ENCODE results near the gene SLC16A14. TPM values are rescaled to one million over a fixed set of nuclear protein-coding genes. Genes with fewer than 3 reads are reported as not detected.
"Not testable (repeated sequence)": the region's sequence is repeated elsewhere in the genome, so short reads cannot be mapped to it uniquely, and the experiment has no call there.

The SLC16A14 gene, protein sequence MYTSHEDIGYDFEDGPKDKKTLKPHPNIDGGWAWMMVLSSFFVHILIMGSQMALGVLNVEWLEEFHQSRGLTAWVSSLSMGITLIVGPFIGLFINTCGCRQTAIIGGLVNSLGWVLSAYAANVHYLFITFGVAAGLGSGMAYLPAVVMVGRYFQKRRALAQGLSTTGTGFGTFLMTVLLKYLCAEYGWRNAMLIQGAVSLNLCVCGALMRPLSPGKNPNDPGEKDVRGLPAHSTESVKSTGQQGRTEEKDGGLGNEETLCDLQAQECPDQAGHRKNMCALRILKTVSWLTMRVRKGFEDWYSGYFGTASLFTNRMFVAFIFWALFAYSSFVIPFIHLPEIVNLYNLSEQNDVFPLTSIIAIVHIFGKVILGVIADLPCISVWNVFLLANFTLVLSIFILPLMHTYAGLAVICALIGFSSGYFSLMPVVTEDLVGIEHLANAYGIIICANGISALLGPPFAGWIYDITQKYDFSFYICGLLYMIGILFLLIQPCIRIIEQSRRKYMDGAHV
- total RNA-seq, result not detected
- polyA plus RNA-seq, result under 1 TPM in 2 of 4 donors, not detected in 2; 0.10 to 0.14 TPM

DNA sequence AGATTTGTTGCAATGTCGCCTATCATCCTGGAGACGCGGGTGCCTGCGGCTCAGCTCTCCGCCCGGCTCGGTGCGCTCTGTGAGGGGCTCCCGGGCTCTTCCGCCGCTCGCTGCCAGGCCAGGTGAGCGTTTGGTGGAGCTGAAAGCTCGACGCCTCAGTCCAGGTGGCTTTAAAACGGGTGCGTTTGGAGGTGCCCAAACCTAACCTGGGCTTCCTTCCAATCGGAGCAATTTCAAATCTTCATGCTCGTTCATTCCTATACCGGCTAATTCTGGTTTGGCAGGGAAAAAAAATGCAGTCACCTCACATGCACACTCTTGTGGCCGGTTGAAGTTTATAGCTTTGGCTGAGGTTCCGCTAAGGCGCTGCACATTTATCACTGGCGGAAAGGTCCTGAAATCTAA is at the start of gene SLC16A14:
Gene SLC16A14 (minus strand): TSS at position 274 of the 405 bp plus-strand sequence. CDS start 9,572 bp downstream, outside the sequence.
- ATAC-seq (ENCODE audit: low read depth in 2 of 2), result peak; percentile 21 to 22
- Histone ChIP-seq H3K9me3 (ENCODE audit: control insufficient read depth in 2 of 2, low read length in 2 of 2) (no peaks in the 10 kb centered on the region), H3K36me3 (ENCODE audit: control insufficient read depth, insufficient read depth, low read length) (no peaks in the 10 kb centered on the region), H3K4me3 (ENCODE audit: low read depth, low read length) (peak within 1 kb of the TSS; percentile 59), H3K27me3 (ENCODE audit: control insufficient read depth, insufficient read depth, low read length) (no peaks in the 10 kb centered on the region), H3K27ac (ENCODE audit: insufficient read depth, low read length, poor library complexity, severe bottlenecking) (no peak within 1 kb of the TSS), H3K4me1 (ENCODE audit: control insufficient read depth, insufficient read depth, low read length, poor library complexity, severe bottlenecking) (peaks cover 23% of the 10 kb centered on the region)
- Mint-ChIP-seq H3K4me3 (peak within 1 kb of the TSS; percentile 86 to 93 (median 88)), H3K36me3 (peaks cover 3% of the 10 kb centered on the region), H3K27ac (peak within 1 kb of the TSS in 2 of 3 donors; percentile 56 to 92), H3K9me3 (peaks cover 0 to 3% (median 0%) of the 10 kb centered on the region in 7 donors), H3K27me3 (peaks cover 33% of the 10 kb centered on the region), H3K4me1 (peaks cover 0 to 23% (median 5%) of the 10 kb centered on the region in 4 donors)
- peak in 2 of 3 donors; percentile 32 to 55 for DNase-seq

DNA sequence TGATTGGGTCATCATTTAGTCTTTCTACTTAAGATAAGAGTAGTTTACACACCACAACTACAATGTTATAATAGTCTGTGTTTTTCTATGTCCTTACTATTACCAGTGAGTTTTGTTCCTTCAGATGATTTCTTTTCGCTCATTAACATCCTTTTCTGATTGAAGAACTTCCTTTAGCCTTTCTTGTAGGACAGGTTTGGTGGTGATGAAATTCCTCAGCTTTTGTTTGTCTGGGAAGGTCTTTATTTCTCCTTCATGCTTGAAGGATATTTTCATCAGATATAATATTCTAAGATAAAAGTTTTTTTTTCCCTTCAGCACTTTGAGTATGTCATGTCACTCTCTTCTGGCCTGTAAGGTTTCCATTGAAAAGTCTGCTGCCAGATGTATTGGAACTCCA is 38.0 kb upstream of the SLC16A14 start:
- Mint-ChIP-seq H3K36me3 (peaks cover 3% of the 10 kb centered on the region), H3K4me1 (no peaks in the 10 kb centered on the region), H3K27me3 (peaks cover 37% of the 10 kb centered on the region), H3K9me3 (peaks cover 3 to 45% (median 15%) of the 10 kb centered on the region in 7 donors), H3K27ac (no peak overlapping the region), H3K4me3 (no peak overlapping the region)
- no peak overlapping the region for H3K4me3 ChIP-seq (ENCODE audit: low read depth, low read length)
- DNase-seq, result no peak
- H3K36me3 ChIP-seq (ENCODE audit: control insufficient read depth, insufficient read depth, low read length), result no peaks in the 10 kb centered on the region
- H3K9me3 ChIP-seq (ENCODE audit: control insufficient read depth in 2 of 2, low read length in 2 of 2), result peaks cover 0 to 11% of the 10 kb centered on the region in 2 experiments
- no peak overlapping the region for H3K27ac ChIP-seq (ENCODE audit: insufficient read depth, low read length, poor library complexity, severe bottlenecking)
- no peaks in the 10 kb centered on the region for H3K4me1 ChIP-seq (ENCODE audit: control insufficient read depth, insufficient read depth, low read length, poor library complexity, severe bottlenecking)
- no peak for ATAC-seq (ENCODE audit: low read depth in 2 of 2)
- H3K27me3 ChIP-seq (ENCODE audit: control insufficient read depth, insufficient read depth, low read length), result peaks cover 5% of the 10 kb centered on the region

DNA sequence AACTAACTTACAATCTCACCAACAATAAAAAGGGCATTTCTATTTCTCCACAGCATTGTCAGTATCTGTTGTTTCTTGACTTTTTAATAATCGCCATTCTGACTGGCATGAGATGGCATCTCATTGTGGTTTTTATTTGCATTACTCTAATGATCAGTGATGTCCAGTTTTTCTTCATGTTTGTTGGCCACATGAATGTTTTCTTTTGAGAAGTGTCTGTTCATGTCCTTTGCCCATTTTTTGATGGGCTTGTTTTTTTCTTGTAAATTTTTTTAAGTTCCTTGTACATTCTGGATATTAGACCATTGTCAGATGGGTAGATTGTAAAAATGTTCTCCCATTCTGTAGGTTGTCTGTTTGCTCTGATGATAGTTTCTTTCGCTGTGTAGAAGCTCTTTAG is 33.2 kb upstream of the SLC16A14 start:
- H3K4me1 Mint-ChIP-seq; H3K27ac Mint-ChIP-seq; H3K4me3 ChIP-seq (ENCODE audit: low read depth, low read length); DNase-seq; H3K27ac ChIP-seq (ENCODE audit: insufficient read depth, low read length, poor library complexity, severe bottlenecking); H3K27me3 ChIP-seq (ENCODE audit: control insufficient read depth, insufficient read depth, low read length); H3K36me3 ChIP-seq (ENCODE audit: control insufficient read depth, insufficient read depth, low read length); H3K36me3 Mint-ChIP-seq; ATAC-seq (ENCODE audit: low read depth in 2 of 2); H3K4me3 Mint-ChIP-seq; H3K4me1 ChIP-seq (ENCODE audit: control insufficient read depth, insufficient read depth, low read length, poor library complexity, severe bottlenecking): not testable (repeated sequence)
- H3K9me3 ChIP-seq (ENCODE audit: control insufficient read depth in 2 of 2, low read length in 2 of 2), result peaks cover 0 to 11% of the 10 kb centered on the region in 2 experiments
- H3K9me3 Mint-ChIP-seq, result peaks cover 0 to 38% (median 13%) of the 10 kb centered on the region in 7 donors
- H3K27me3 Mint-ChIP-seq, result peaks cover 35% of the 10 kb centered on the region

DNA sequence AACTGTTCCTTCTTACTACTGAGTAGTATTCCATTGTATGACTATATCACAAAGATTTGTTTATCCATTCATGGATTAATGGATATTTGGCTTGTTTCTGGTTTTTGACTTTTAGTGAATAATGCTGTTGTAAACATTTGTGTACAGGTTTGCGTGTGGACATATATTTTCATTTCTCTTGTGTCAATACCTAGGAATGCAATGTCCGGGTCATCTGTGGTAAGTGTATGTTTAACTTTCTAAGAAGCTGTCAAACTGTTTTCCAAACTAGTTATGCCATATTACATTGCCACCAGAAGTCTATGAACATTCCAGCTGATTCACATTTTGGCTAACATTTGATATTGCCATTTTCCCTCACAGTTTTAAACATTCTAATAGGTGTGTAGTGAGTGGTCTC is 29.1 kb upstream of the SLC16A14 start:
- ATAC-seq (ENCODE audit: low read depth in 2 of 2), result no peak
- H3K27me3 Mint-ChIP-seq, result peaks cover 26% of the 10 kb centered on the region
- H3K36me3 Mint-ChIP-seq, result no peaks in the 10 kb centered on the region
- no peaks in the 10 kb centered on the region for H3K27me3 ChIP-seq (ENCODE audit: control insufficient read depth, insufficient read depth, low read length)
- H3K4me1 Mint-ChIP-seq, result no peaks in the 10 kb centered on the region
- H3K4me1 ChIP-seq (ENCODE audit: control insufficient read depth, insufficient read depth, low read length, poor library complexity, severe bottlenecking), result no peaks in the 10 kb centered on the region
- H3K27ac Mint-ChIP-seq, result no peak overlapping the region
- no peak for DNase-seq
- H3K9me3 Mint-ChIP-seq, result peaks cover 0 to 26% (median 7%) of the 10 kb centered on the region in 7 donors
- no peaks in the 10 kb centered on the region for H3K36me3 ChIP-seq (ENCODE audit: control insufficient read depth, insufficient read depth, low read length)
- no peak overlapping the region for H3K4me3 Mint-ChIP-seq
- H3K4me3 ChIP-seq (ENCODE audit: low read depth, low read length), result no peak overlapping the region
- peaks cover 0 to 2% of the 10 kb centered on the region in 2 experiments for H3K9me3 ChIP-seq (ENCODE audit: control insufficient read depth in 2 of 2, low read length in 2 of 2)
- no peak overlapping the region for H3K27ac ChIP-seq (ENCODE audit: insufficient read depth, low read length, poor library complexity, severe bottlenecking)

DNA sequence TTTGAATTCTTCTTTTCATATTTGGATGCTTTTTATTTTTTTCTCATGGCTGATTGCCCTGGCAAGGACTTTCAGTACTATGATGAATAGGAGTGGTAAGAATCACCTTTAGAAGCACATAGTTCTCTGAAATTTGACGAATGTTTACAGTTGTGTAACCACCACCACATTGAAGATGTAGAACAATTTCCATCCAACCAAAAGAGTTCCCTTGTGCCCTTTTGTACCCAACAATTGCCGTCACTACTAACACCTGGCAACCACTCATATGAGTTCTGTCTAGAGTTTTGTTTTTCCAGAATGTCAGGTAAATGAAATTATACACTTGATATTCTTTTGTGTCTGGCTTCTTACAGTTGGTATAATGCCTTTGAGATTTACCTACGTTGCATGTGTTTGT is 28.7 kb upstream of the SLC16A14 start:
- ATAC-seq (ENCODE audit: low read depth in 2 of 2), result no peak
- no peak for DNase-seq
- Mint-ChIP-seq H3K4me1 (no peaks in the 10 kb centered on the region), H3K36me3 (no peaks in the 10 kb centered on the region), H3K9me3 (peaks cover 0 to 24% (median 5%) of the 10 kb centered on the region in 7 donors), H3K27ac (no peak overlapping the region), H3K27me3 (peaks cover 24% of the 10 kb centered on the region), H3K4me3 (no peak overlapping the region)
- Histone ChIP-seq H3K4me1 (ENCODE audit: control insufficient read depth, insufficient read depth, low read length, poor library complexity, severe bottlenecking) (no peaks in the 10 kb centered on the region), H3K4me3 (ENCODE audit: low read depth, low read length) (no peak overlapping the region), H3K36me3 (ENCODE audit: control insufficient read depth, insufficient read depth, low read length) (no peaks in the 10 kb centered on the region), H3K27me3 (ENCODE audit: control insufficient read depth, insufficient read depth, low read length) (no peaks in the 10 kb centered on the region), H3K27ac (ENCODE audit: insufficient read depth, low read length, poor library complexity, severe bottlenecking) (no peak overlapping the region), H3K9me3 (ENCODE audit: control insufficient read depth in 2 of 2, low read length in 2 of 2) (peaks cover 0 to 2% of the 10 kb centered on the region in 2 experiments)

DNA sequence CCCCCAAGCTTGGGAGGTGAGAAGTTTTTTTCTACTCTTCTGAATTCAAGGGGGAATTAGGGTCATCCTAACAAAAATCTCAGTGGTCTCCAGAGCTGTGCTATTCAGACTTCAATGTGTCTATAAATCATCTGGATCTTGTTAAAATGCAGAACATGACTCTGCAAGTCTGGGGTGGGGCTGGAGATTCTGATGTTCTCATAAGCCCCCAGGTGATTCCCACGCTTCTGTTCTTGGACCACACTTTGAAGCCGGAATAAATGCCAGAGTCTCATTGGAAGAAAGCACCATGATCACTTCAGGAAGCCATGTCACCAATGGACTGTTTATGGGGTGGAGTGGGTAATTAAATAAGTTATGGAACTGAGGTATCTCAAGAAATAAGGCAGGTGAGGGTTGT is 22.2 kb upstream of the SLC16A14 start:
- Mint-ChIP-seq H3K27me3 (peaks cover 25% of the 10 kb centered on the region), H3K4me3 (no peak overlapping the region), H3K4me1 (no peaks in the 10 kb centered on the region), H3K27ac (no peak overlapping the region), H3K9me3 (peaks cover 0 to 13% (median 5%) of the 10 kb centered on the region in 7 donors), H3K36me3 (no peaks in the 10 kb centered on the region)
- ATAC-seq (ENCODE audit: low read depth in 2 of 2) (no peak), DNase-seq (no peak)
- Histone ChIP-seq H3K4me3 (ENCODE audit: low read depth, low read length) (no peak overlapping the region), H3K36me3 (ENCODE audit: control insufficient read depth, insufficient read depth, low read length) (no peaks in the 10 kb centered on the region), H3K9me3 (ENCODE audit: control insufficient read depth in 2 of 2, low read length in 2 of 2) (no peaks in the 10 kb centered on the region), H3K4me1 (ENCODE audit: control insufficient read depth, insufficient read depth, low read length, poor library complexity, severe bottlenecking) (no peaks in the 10 kb centered on the region), H3K27ac (ENCODE audit: insufficient read depth, low read length, poor library complexity, severe bottlenecking) (no peak overlapping the region), H3K27me3 (ENCODE audit: control insufficient read depth, insufficient read depth, low read length) (peaks cover 17% of the 10 kb centered on the region)

DNA sequence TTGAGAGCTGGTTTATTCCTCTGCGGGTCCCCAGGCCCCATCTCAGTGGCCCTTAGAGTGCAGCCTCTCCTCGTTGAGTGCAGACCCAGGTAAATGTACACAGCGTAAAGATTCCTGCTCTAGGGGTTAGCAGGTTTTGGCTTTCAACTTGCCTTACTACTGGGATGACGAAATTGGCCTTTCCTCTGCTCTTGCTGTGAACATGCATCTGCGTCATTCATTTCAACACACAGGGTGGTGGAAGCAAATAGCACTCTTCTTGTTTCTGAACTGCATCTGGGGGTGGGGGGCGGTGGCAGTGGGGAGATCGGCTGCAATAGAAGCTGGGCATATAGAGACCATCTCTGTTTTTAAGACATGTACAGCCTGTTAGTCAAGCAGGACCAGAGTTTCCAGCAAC is 16.5 kb upstream of the SLC16A14 start:
- peaks cover 0 to 4% (median 0%) of the 10 kb centered on the region in 7 donors for H3K9me3 Mint-ChIP-seq
- H3K27ac Mint-ChIP-seq, result peak overlapping the region in 1 of 3 donors; percentile 49
- Histone ChIP-seq H3K27me3 (ENCODE audit: control insufficient read depth, insufficient read depth, low read length) (peaks cover 16% of the 10 kb centered on the region), H3K36me3 (ENCODE audit: control insufficient read depth, insufficient read depth, low read length) (no peaks in the 10 kb centered on the region), H3K4me1 (ENCODE audit: control insufficient read depth, insufficient read depth, low read length, poor library complexity, severe bottlenecking) (no peaks in the 10 kb centered on the region), H3K27ac (ENCODE audit: insufficient read depth, low read length, poor library complexity, severe bottlenecking) (no peak overlapping the region), H3K9me3 (ENCODE audit: control insufficient read depth in 2 of 2, low read length in 2 of 2) (no peaks in the 10 kb centered on the region), H3K4me3 (ENCODE audit: low read depth, low read length) (no peak overlapping the region)
- H3K36me3 Mint-ChIP-seq, result no peaks in the 10 kb centered on the region
- DNase-seq (no peak), ATAC-seq (ENCODE audit: low read depth in 2 of 2) (no peak)
- H3K4me1 Mint-ChIP-seq, result no peaks in the 10 kb centered on the region
- peaks cover 24% of the 10 kb centered on the region for H3K27me3 Mint-ChIP-seq
- no peak overlapping the region for H3K4me3 Mint-ChIP-seq

Data from CD4-positive, CD25-positive, alpha-beta regulatory T cell (primary cell).